ENCODE data around the gene UBE2M.
A peak's percentile ranks its signal among the peaks of the same experiment; 100 is the strongest.
"Not testable (repeated sequence)": the region's sequence is repeated elsewhere in the genome, so short reads cannot be mapped to it uniquely, and the experiment has no call there.

The UBE2M gene

DNA sequence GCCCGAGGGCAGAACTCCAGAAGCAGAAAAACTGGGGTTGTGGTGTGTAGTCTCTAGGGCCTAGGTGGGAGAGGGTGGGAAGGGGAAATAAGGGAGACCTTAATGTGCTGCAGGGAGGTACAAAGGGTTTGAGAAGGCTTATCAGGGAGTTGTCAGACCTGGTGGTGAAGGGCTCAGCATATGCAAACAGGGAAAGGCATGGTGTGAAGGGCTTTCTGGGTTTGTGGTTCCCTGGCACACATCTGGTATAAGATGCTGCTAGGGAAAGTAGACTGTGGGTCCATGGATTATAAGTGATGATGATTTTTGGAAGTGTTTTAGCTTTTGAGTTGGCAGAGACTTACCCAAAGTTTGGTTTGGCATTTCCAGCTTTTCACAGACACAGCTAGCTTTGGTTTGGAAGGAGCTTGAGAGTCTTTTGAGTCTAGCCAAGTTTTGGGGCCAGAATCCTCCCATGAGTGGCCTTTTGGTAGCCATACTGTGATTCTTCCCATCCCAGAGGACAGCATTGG is 12.3 kb downstream of the UBE2M start:
- peaks cover 27 to 32% of the 10 kb centered on the region in 2 experiments for H3K4me1 ChIP-seq (ENCODE audit: control insufficient read depth in 1 of 2, insufficient read depth in 1 of 2, low read depth in 1 of 2, low read length in 1 of 2)
- no peaks in the 10 kb centered on the region for H3K9me3 ChIP-seq
- peak overlapping the region; percentile 100 for H3K27ac ChIP-seq

DNA sequence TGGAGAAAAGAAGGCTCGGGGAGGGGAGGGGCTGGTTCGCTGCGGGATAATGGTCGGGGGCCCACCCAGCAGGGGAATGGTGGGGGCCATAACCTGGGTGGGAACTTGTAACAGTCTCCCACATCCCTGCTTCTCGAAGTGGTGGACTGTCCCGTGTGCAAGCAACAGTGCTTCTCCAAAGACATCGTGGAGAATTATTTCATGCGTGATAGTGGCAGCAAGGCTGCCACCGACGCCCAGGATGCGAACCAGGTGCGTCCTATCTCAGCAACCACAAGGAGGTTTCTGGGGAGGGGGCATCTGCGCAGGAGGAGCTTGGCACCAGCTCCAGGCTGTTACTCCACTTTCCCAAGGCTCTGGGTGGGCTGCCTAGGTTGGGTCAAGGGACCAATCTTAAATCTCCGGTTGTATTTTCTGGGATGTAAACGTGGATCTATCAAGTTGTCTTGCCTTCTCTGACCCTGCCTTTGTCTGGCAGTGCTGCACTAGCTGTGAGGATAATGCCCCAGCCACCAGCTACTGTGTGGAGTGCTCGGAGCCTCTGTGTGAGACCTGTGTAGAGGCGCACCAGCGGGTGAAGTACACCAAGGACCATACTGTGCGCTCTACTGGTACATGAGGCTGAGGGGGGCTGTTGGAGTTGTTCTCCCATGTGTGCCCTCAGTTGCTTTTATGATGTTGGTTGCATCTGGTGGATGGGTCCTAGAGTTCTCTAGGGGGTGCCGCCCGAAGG is 13.0 kb downstream of the UBE2M start:
- Histone ChIP-seq H3K4me3 (ENCODE audit: low read depth in 1 of 2, low read length in 1 of 2) (peak overlapping the region; percentile 82 to 90), H3K9me3 (no peaks in the 10 kb centered on the region), H3K27me3 (peaks cover 13% of the 10 kb centered on the region), H3K36me3 (peaks cover 34% of the 10 kb centered on the region), H3K4me1 (ENCODE audit: control insufficient read depth in 1 of 2, insufficient read depth in 1 of 2, low read depth in 1 of 2, low read length in 1 of 2) (peaks cover 27 to 32% of the 10 kb centered on the region in 2 experiments), H3K27ac (peak overlapping the region; percentile 100)
- TF ChIP-seq, protein P1, sequence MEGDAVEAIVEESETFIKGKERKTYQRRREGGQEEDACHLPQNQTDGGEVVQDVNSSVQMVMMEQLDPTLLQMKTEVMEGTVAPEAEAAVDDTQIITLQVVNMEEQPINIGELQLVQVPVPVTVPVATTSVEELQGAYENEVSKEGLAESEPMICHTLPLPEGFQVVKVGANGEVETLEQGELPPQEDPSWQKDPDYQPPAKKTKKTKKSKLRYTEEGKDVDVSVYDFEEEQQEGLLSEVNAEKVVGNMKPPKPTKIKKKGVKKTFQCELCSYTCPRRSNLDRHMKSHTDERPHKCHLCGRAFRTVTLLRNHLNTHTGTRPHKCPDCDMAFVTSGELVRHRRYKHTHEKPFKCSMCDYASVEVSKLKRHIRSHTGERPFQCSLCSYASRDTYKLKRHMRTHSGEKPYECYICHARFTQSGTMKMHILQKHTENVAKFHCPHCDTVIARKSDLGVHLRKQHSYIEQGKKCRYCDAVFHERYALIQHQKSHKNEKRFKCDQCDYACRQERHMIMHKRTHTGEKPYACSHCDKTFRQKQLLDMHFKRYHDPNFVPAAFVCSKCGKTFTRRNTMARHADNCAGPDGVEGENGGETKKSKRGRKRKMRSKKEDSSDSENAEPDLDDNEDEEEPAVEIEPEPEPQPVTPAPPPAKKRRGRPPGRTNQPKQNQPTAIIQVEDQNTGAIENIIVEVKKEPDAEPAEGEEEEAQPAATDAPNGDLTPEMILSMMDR (IDR thresholded peaks at IDR 0.05) = no peak

More for the DNA sequence above, 12.3 kb downstream of the UBE2M start:
- TF ChIP-seq, protein P1 (IDR thresholded peaks at IDR 0.05) = no peak
- peaks cover 40% of the 10 kb centered on the region for H3K36me3 ChIP-seq
- peaks cover 7% of the 10 kb centered on the region for H3K27me3 ChIP-seq
- H3K4me3 ChIP-seq (ENCODE audit: low read depth in 1 of 2, low read length in 1 of 2) = peak overlapping the region; percentile 82 to 90

DNA sequence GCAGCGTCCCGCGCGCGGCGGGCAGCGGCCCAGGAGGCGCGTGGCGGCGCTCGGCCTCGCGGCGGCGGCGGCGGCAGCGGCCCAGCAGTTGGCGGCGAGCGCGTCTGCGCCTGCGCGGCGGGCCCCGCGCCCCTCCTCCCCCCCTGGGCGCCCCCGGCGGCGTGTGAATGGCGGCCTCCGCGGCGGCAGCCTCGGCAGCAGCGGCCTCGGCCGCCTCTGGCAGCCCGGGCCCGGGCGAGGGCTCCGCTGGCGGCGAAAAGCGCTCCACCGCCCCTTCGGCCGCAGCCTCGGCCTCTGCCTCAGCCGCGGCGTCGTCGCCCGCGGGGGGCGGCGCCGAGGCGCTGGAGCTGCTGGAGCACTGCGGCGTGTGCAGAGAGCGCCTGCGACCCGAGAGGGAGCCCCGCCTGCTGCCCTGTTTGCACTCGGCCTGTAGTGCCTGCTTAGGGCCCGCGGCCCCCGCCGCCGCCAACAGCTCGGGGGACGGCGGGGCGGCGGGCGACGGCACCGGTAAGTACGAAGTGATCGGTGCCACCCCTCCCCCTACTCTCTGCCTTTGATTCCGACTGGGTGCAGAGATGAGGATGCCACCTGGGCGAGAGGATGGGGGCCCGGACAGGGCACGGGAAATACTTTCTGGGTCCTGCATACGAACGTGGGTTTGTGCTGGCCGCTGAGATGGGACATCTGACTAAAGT is 13.7 kb downstream of the UBE2M start:
- Histone ChIP-seq H3K9me3 (no peaks in the 10 kb centered on the region), H3K36me3 (peaks cover 27% of the 10 kb centered on the region), H3K27me3 (peaks cover 18% of the 10 kb centered on the region), H3K4me3 (ENCODE audit: low read depth in 1 of 2, low read length in 1 of 2) (peak overlapping the region; percentile 82 to 90), H3K4me1 (ENCODE audit: control insufficient read depth in 1 of 2, insufficient read depth in 1 of 2, low read depth in 1 of 2, low read length in 1 of 2) (peaks cover 27 to 32% of the 10 kb centered on the region in 2 experiments), H3K27ac (peak overlapping the region; percentile 100)
- TF ChIP-seq, protein P1 (IDR thresholded peaks at IDR 0.05) = peak; percentile 2

DNA sequence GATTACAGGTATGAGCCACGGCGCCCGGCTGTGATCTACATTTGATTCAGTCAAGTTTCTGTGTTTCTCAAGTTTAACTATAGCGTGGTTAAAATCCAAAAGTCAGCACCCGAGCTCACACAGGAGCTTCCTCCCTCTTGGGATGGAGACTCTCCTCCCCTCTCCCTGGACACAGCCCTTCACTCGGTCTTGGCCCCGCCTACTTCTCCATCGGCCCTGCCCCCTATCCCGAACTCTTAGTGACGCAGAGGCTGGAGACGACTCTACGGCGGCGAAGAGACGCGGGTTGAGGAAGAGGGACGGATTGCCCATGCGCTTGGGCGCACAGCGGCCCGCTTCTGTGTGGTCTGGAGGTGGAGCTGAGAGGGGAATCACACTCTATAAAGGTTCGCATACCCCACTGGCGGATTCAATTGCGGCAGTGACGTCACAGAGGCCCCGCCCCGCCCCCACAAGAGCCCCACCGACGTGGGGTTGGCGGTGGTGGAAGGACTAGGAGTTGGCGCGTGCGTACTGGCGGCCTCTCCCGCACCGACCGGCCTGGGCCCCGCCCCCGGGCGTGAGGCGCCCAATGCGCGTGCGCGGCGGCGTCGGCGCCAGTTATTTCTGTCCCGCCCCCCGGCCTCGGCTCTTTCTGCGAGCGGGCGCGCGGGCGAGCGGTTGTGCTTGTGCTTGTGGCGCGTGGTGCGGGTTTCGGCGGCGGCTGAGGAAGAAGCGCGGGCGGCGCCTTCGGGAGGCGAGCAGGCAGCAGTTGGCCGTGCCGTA is 14.4 kb downstream of the UBE2M start, which contains the start of gene TRIM28:
Gene TRIM28 (plus strand): TSS at position 239 of the 765 bp plus-strand sequence. CDS start 694 bp downstream, outside the sequence.
- H3K36me3 ChIP-seq = peaks cover 19% of the 10 kb centered on the region
- no peaks in the 10 kb centered on the region for H3K9me3 ChIP-seq
- H3K27me3 ChIP-seq = peaks cover 25% of the 10 kb centered on the region
- peaks cover 27 to 32% of the 10 kb centered on the region in 2 experiments for H3K4me1 ChIP-seq (ENCODE audit: control insufficient read depth in 1 of 2, insufficient read depth in 1 of 2, low read depth in 1 of 2, low read length in 1 of 2)
- H3K27ac ChIP-seq = peak within 1 kb of the TSS; percentile 100
- peak within 1 kb of the TSS; percentile 82 to 90 for H3K4me3 ChIP-seq (ENCODE audit: low read depth in 1 of 2, low read length in 1 of 2)
- TF ChIP-seq, protein P1 (IDR thresholded peaks at IDR 0.05) = peak; percentile 3

DNA sequence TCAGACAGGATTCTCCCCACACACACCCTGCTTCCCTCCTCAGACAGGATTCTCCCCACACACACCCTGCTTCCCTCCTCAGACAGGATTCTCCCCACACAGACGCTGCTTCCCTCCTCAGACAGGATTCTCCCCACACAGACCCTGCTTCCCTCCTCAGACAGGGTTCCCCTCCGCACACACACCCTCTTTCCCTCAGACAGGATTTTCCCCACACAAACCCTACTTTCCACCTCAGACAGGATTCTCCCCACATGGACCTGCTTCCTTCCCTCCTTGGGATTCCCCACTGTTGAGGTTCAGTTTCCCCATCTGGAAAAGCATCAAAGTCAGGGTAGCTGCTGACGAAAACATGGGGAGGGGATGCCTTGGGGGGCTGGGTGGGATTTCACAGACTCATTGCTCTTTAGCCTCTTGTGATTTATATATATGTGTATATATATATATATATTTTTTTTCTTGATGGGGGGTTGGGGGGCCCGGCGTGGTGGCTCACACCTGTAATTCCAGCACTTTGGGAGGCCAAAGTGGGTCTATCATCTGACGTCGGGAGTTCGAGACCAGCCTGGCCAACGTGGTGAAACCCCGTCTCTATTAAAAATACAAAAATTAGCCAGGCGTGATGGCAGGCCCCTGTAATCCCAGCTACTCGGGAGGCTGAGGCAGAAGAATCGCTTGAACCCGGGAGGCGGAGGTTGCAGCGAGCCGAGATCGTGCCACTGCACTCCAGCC is 15.6 kb downstream of the UBE2M start:
- not testable (repeated sequence) for H3K36me3 ChIP-seq, H3K27ac ChIP-seq, H3K9me3 ChIP-seq
- Histone ChIP-seq H3K4me3 (ENCODE audit: low read depth in 1 of 2, low read length in 1 of 2) (peak overlapping the region in 1 of 2 experiments; percentile 71), H3K27me3 (peaks cover 37% of the 10 kb centered on the region), H3K4me1 (ENCODE audit: control insufficient read depth in 1 of 2, insufficient read depth in 1 of 2, low read depth in 1 of 2, low read length in 1 of 2) (peaks cover 37 to 43% of the 10 kb centered on the region in 2 experiments)

DNA sequence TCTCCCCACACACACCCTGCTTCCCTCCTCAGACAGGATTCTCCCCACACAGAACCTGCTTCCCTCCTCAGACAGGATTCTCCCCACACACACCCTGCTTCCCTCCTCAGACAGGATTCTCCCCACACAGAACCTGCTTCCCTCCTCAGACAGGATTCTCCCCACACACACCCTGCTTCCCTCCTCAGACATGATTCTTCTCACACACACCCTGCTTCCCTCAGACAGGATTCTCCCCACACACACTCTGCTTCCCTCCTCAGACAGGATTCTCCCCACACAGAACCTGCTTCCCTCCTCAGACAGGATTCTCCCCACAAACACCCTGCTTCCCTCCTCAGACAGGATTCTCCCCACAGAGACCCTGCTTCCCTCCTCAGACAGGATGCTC is 19.2 kb downstream of the UBE2M start:
- peaks cover 49% of the 10 kb centered on the region for H3K27me3 ChIP-seq
- not testable (repeated sequence) for H3K27ac ChIP-seq; H3K4me3 ChIP-seq (ENCODE audit: low read depth in 1 of 2, low read length in 1 of 2); H3K36me3 ChIP-seq; H3K9me3 ChIP-seq
- H3K4me1 ChIP-seq (ENCODE audit: control insufficient read depth in 1 of 2, insufficient read depth in 1 of 2, low read depth in 1 of 2, low read length in 1 of 2) = peaks cover 18 to 22% of the 10 kb centered on the region in 2 experiments
